Islet of Langerhans (tissue), 1 donor: ENCODE data around the gene PRODH.
"Not testable (repeated sequence)": the region's sequence is repeated elsewhere in the genome, so short reads cannot be mapped to it uniquely, and the experiment has no call there.

Experiments
- FAIRE-seq: peaks from one replicate; lab custom pipeline; 2011; peaks lifted over from hg19 to GRCh38; lab: Jason Lieb, UNC

The PRODH gene

GRCh38 chr22:18967391-18968010 is 31.4 kb upstream of the PRODH start:
- FAIRE-seq, result not testable (repeated sequence)

DNA sequence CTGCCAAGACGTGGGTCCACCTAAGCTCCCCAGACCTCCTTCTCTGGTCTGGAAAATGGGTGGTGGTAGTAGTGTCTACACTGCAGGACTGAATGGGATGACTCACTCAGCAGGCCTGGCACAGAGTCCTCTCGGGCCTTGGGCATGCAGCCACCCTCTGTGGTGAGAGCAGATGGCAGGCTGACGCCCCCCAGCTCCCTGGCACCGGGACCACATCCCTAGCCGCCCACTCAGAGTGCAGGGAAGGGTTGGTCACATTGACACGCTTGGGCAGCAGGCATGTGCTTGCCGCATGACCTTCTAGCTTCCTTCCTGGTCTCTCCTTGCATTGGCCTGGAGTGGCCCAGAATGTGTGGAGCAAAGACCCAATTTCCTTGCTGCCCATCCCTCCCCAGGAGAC is 30.7 kb upstream of the PRODH start:
- no peak for FAIRE-seq

DNA sequence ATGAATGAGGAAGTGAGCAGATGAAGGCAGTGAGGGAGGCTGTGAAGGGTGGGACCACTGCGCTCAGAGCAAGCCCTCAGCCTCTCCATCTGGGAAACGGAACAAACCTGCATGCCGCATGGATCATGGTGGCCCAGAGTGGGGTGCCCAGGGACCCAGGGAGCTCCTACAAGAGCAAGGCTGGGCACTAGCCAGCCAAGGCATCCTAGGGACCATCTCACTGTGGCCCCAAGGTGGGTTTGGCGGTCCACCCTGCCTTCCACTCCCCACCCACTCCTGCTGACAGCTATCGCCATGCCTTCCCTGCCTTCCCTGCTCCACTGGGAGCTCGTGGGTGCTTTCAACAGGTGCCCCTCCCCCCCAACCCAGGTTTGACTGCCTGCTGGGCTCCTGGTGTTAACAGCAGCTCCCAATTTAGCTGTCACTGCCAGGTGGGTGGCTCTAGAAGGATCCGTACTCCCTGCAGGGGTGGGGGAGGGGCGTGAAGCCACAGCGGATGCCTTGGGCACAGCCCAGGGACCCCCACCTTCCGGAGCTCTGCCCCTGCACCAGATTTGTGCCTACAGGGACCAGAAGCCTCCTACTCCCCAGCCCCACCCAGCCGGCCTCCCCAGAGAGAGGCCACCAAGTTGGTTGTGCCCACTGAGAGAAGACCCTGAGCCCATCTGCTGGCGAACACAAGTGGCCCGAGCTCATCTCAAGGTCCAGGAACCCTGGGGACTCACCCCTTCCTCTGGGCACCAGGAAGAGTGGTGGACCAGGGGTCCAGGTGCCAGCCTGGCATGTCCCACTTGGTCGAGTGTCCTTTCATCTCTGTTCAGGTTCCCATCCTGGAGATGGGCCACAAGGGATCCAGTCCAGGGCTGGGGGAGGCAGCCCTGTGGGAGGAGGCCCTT is 29.7 kb upstream of the PRODH start:
- FAIRE-seq, result no peak

DNA sequence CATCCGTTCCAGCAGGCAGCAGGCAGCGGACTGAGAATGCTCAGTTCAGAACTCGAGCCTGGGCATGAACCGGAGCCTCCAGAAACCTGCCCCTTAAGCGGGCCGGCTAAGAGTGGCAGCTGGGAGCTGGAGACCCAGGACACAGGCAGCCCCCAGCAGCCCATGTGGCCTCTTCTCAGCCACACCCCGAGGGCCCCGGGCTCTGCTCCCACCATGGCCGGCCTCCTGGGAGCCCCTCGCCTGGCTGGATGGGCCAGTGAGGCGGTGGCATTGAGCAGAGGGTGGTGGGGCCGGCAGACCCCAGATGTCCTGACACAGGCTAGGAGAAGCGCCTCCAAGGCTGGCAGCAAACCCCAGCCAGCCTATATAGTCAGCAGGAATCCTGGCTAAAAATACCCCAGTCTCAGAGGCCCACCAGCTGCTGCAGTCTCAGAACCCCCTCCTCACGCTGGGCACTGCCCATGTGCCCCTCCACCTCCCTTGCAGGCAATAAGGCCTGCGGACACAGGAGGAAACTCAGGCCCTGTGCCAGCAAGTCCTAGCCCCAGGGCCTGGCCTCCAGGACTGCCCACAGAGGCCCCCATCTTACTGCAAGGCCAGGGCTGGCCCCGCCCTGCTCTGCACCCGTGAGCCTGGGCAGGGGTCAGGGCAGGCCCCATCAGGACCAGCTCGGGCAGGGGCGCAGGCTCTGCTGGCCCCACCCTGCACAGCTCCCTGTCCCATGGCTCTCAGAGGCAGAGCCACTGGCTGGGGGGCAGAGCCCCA is 28.6 kb upstream of the PRODH start:
- FAIRE-seq, result not testable (repeated sequence)

DNA sequence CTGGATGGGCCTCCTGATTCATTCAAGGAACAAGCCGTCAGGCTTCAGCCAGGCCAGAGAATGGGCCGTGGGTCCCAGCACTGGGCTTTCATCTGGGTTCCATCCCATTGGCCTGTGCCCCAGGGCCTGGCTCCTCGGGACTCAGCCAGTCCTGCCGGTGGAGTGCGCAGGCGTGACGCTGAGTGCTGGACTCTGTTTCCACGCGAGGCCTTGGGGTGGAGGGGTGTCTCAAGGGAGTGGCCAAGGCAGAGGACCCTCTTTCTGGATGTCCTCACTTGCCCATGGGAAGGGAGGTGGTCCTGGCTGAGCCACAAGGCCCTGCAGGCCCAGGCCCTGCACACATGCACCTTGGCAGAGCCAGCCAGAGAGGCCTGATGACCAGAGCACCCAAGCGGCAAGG is 28.0 kb upstream of the PRODH start:
- FAIRE-seq, result not testable (repeated sequence)

DNA sequence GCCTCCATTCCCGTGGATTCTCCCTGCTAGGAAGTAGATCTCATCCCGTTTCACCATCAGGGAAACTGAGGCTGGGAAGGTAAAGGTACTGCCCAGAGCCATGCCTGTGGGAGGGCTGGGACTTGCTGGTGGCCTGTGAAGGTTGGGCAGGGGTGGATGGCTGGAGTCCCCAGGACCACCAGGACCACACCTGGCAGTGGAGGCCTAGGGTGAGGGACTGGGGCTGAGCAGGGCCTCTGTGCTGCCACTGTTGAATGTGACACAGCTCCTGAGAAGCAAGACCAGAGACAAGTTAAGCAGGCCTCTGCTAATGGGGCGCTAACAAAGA is 26.2 kb upstream of the PRODH start:
- no peak for FAIRE-seq

DNA sequence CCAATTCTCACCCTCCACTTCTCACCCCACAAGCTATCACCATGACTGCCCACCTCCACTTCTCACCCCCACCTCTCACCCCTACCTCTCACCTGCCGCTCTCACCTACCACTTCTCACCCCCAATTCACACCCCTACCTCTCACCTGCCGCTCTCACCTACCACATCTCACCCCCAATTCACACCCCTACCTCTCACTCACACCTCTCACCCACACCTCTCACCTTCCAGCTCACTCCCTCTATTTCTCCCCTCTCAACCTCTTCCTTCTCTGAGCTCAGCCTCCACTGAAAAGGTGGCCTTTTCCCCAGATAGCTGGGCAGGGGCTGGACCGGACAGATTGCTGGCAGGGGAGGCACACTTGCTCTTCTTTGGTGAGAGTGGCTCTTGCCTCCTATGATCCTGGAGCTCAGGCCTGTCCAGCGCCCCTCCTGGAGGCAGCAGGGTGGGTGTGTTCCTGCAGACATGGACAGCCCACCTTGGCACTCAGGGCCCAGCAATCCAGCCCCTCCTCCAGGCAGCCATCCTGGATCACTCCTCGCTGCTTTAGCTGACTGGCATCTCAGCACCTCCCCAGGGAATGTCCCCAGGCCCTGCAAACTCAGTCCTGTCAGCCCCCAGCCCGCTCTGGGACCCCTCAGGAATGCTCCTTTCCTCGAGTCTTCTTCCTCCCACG is 25.7 kb upstream of the PRODH start:
- FAIRE-seq, result not testable (repeated sequence)

- not testable (repeated sequence) for FAIRE-seq
Observed at GRCh38 chr22:18961201-18961600, 25.1 kb upstream of the PRODH start.

GRCh38 chr22:18960166-18960820 is 24.2 kb upstream of the PRODH start:
- FAIRE-seq, result not testable (repeated sequence)

- not testable (repeated sequence) for FAIRE-seq
Observed at GRCh38 chr22:18959741-18960140, 23.6 kb upstream of the PRODH start.

DNA sequence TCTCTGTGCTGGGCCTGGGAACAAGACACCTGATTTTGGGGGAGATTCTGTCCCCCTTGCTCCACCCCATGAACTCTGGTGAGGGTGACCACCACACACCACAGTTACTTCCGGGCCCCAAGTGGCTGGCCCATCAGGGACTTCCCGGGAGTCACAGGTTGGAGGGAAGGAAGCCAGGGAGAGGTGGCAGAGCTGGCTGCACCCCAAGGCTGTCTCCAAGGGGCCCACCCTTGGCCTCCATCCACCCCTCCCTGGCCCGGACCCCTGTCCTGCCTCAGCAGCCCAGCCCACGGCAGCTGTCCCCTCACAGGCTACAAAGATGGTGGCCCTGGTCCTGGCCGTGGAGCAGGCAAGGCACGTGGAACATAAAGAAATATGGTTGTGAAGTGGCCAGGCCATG is 23.2 kb upstream of the PRODH start:
- not testable (repeated sequence) for FAIRE-seq

DNA sequence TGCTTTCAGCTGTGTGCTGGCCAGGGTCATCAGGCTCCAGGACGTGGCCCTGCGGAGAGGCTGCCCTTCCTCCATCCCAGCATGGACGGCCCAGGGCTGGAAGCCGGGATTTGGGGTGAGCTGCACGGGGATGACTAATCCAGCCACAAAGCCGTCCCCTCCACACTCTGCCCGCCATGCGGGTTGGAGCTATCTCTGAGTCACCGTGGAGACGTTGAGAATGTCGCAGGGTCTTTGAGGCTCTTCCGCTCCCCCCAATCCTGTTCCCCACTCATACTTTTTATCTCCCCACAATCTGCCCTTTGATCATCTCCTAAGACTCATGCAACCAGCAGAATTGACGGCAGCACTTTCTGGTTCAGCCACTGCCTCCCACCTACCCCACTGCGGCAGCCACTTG is 22.6 kb upstream of the PRODH start:
- not testable (repeated sequence) for FAIRE-seq

DNA sequence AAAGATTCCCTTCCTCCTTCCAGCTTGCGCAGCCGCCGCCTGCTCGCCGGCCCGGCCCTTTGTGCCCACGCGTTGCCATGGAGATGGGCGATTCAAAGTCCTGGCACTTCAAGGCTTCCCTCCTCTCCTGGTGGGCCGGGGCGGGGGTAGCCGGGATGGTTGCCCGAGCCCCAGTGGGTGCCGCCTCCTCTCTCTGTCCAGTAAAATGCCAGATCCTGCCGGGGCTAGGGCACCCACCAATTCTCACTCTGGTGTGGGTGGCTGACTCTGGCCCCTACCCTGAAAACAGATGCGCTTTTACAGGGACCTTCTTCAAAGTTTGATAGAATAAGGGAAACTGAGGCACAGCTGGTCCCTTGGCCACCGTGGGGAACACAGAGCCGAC is 22.2 kb upstream of the PRODH start:
- FAIRE-seq, result not testable (repeated sequence)

- not testable (repeated sequence) for FAIRE-seq
Observed at GRCh38 chr22:18957621-18958320, 21.7 kb upstream of the PRODH start.

- not testable (repeated sequence) for FAIRE-seq
Observed at GRCh38 chr22:18956956-18957355, 20.9 kb upstream of the PRODH start.

GRCh38 chr22:18956121-18956895 is 20.2 kb upstream of the PRODH start:
- not testable (repeated sequence) for FAIRE-seq

DNA sequence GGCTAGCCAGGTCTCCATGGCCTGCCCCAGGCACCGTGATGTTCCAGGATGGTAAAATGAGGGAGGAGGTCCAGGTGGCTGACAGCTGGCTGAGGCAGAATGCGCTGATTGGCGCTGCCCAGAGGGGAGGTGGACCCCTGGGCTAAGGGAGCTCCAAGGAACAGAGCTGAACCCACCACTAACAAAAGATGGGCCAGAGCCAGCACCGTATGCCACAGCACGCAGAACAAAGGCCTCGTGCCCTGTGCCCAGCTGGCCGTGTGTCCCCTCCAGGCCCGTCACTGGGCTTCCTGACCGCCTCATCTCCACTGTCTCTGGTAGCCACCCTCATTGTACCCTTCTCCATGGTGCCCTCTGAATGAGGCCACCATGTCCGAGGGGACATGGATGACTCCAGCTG is 19.6 kb upstream of the PRODH start:
- FAIRE-seq, result no peak

GRCh38 chr22:18954990-18955571 is 19.0 kb upstream of the PRODH start:
- FAIRE-seq, result no peak

DNA sequence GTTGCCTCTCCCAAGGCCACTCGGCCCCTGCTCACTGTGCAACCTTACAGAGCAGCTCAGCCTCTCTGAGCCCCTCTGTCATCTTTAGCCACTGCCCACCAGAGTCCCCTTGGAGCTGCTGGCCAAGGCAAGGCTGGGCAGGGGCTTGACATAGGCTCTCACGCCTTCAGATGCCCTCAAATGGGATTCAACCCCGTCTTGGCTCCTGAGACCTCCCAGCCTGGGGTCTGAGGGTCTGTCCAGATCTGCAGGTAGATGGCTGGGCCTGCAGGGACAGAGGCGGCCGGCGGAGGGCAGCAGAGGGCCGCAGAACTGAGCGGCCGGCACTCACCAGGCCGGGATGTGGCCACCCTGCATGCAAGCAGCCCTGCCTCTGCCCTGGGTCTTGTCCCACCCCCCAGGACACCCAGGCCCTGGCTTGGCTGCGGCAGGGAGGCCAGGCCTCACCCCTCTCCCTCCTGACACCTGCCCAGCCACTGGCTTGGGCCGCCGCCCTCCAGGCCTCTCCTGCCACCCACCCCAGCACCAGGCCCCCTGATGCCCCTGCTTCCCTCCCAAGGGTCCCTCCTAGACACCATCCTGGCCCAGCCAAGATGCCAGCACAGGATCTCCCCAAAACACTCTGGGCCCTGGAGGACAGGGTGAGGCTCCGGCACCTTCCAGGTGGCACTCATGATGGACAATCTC is 18.4 kb upstream of the PRODH start:
- FAIRE-seq, result not testable (repeated sequence)
